ENCODE results near the gene RBKS. TPM values are rescaled to one million over a fixed set of nuclear protein-coding genes. Genes with fewer than 3 reads are reported as not detected.

Gene RBKS
- total and polyA plus RNA-seq, 2 of the 8 experiments (the other 6 are each of a cell fraction or from before 2014, with no cell fraction given): 1.1 to 1.5 TPM

GRCh38 chr2:27737676-27738348 is 152.4 kb downstream of the RBKS start (continued):
- TF ChIP-seq CBX8 (IDR thresholded peaks at IDR 0.05; ENCODE audit: borderline replicate concordance, low read depth, low read length) (no peak), RAD21 (IDR thresholded peaks at IDR 0.05 in 1 of 2, conservative IDR thresholded peaks at IDR 0.05 in 1 of 2; ENCODE audit: low read depth in 2 of 2, low read length in 2 of 2) (no peak), SP4 (IDR thresholded peaks at IDR 0.05; ENCODE audit: low read length) (no peak)

Data from H1 (cell line).